ENCODE data around the gene ZNF764.
"Not testable (repeated sequence)": the region's sequence is repeated elsewhere in the genome, so short reads cannot be mapped to it uniquely, and the experiment has no call there.

ZNF764 gene

GRCh38 chr16:30527635-30528178 lies 30.5 kb downstream of the ZNF764 start:
- DNase-seq (ENCODE audit: low read depth) = no peak

- peak; percentile 93 for DNase-seq (ENCODE audit: low read depth)
Measured at GRCh38 chr16:30526823-30527634, 31.1 kb downstream of the ZNF764 start.

- DNase-seq (ENCODE audit: low read depth) = no peak
Measured at GRCh38 chr16:30526137-30526822, 31.9 kb downstream of the ZNF764 start, which contains the start of gene ZNF768. ZNF768 (minus strand) TSS chr16:30526566; CDS start chr16:30526413, 153 bp downstream.

- no peak for DNase-seq (ENCODE audit: low read depth)
Measured at GRCh38 chr16:30525844-30526136, 32.4 kb downstream of the ZNF764 start.

- no peak for DNase-seq (ENCODE audit: low read depth)
Measured at GRCh38 chr16:30524575-30525568, 33.3 kb downstream of the ZNF764 start.

GRCh38 chr16:30523768-30524574 lies 34.2 kb downstream of the ZNF764 start:
- DNase-seq (ENCODE audit: low read depth) = no peak

- not testable (repeated sequence) for DNase-seq (ENCODE audit: low read depth)
Measured at GRCh38 chr16:30522702-30523463, 35.3 kb downstream of the ZNF764 start.

GRCh38 chr16:30521873-30522641 lies 36.1 kb downstream of the ZNF764 start:
- no peak for DNase-seq (ENCODE audit: low read depth)

- no peak for DNase-seq (ENCODE audit: low read depth)
Measured at GRCh38 chr16:30521476-30521872, 36.7 kb downstream of the ZNF764 start.

- no peak for DNase-seq (ENCODE audit: low read depth)
Measured at GRCh38 chr16:30519120-30520049, 38.8 kb downstream of the ZNF764 start.

- DNase-seq (ENCODE audit: low read depth) = no peak
Measured at GRCh38 chr16:30518552-30518951, 39.6 kb downstream of the ZNF764 start.

- DNase-seq (ENCODE audit: low read depth) = no peak
Measured at GRCh38 chr16:30515275-30515674, 42.9 kb downstream of the ZNF764 start.

- no peak for DNase-seq (ENCODE audit: low read depth)
Measured at GRCh38 chr16:30511509-30511908, 46.7 kb downstream of the ZNF764 start.

GRCh38 chr16:30510376-30510938 lies 47.7 kb downstream of the ZNF764 start:
- DNase-seq (ENCODE audit: low read depth) = no peak

- no peak for DNase-seq (ENCODE audit: low read depth)
Measured at GRCh38 chr16:30509081-30509765, 49.0 kb downstream of the ZNF764 start.

Data from stimulated activated CD8-positive, alpha-beta memory T cell treated with anti-CD3 and anti-CD28 coated beads, Interleukin-4, amount 100 ng/mL, for 24 hours (primary cell).